HCT116 (cell line): ENCODE results near the gene ELOVL3. TPM values are rescaled to one million over a fixed set of nuclear protein-coding genes. Genes with fewer than 3 reads are reported as not detected.
A peak's percentile ranks its signal among the peaks of the same experiment; 100 is the strongest.

Experiments
- ATAC-seq: fragments of 200-7000 bp; cut with Tn5 transposase; 2 replicates; pipeline ENCODE4 v1.9.1; 2020; ENCODE audit warnings: mild to moderate bottlenecking, moderate library complexity
- BruUV-seq: library from RNA; stranded (reverse); fragments of 400-500 nt; replicated peaks from 2 replicates; lab custom pipeline; 2021; lab: Mats Ljungman, UMichigan
- CTCF ChIA-PET: fragments of 300-600 bp; sonication (Branson Sonifier 250); formaldehyde crosslinking; loops from one replicate; lab custom pipeline; 2021; ENCODE audit warnings: antibody characterized with exemption; lab: Charles Lee
- POLR2A ChIA-PET: fragments of 300-600, 350-600 bp; sonication (Branson Sonifier 250); formaldehyde crosslinking; loops from one replicate; lab custom pipeline; 2021; ENCODE audit warnings: antibody characterized with exemption; lab: Charles Lee
- RAD21 ChIA-PET, 2 experiments: fragments of 300-600 bp; sonication (Branson Sonifier 250); formaldehyde crosslinking; loops; one replicate each; lab custom pipeline; 2023; ENCODE audit warnings: low total read pairs in 2 of 2; ENCODE audit not compliant: uncharacterized antibody in 2 of 2, unreplicated experiment in 2 of 2, low non-redundant PET in 1 of 2; lab: Charles Lee
- DNase-seq: peaks from one replicate; pipeline ENCODE4 v3.0.0-alpha.2; 2010; ENCODE audit warnings: low read depth, low spot score
- H2AFZ ChIP-seq: fragments of 200-600 bp; shearing (Covaris generic), sonication (generic); 2 replicates; pipeline ENCODE4 v1.6.1; 2017; ENCODE audit warnings: low read depth, mixed run types, mixed read lengths, antibody characterized with exemption, low read length; ENCODE audit not compliant: poor library complexity, severe bottlenecking
- H3K27ac ChIP-seq: 2 replicates; pipeline ENCODE4 v1.5.1; 2012; ENCODE audit warnings: low read depth, low read length
- H3K27me3 ChIP-seq: fragments of 200-600 bp; sonication (generic); 2 replicates; pipeline ENCODE4 v1.6.1; 2016; ENCODE audit warnings: mixed run types, low read length, mixed read lengths; ENCODE audit not compliant: insufficient read depth
- H3K36me3 ChIP-seq, 2 experiments: fragments of 200-500 bp in 1 of 2; fragments of 200-600 bp in 1 of 2; sonication (Bioruptor generic) in 1 of 2; sonication (generic) in 1 of 2; 2 replicates each; pipeline versions ENCODE4 v1.5.1 to v1.6.1; 2014 to 2016; ENCODE audit warnings: low read length in 2 of 2, inconsistent platforms in 1 of 2, mixed read lengths in 1 of 2, mixed run types in 1 of 2; ENCODE audit not compliant: insufficient read depth in 2 of 2, control insufficient read depth in 1 of 2
- H3K4me1 ChIP-seq, 2 experiments: fragments of 200-600 bp in 1 of 2; sonication (generic) in 1 of 2; 2 replicates each; pipeline versions ENCODE4 v1.5.1 to v1.6.1; 2012 to 2017; ENCODE audit warnings: low read length in 2 of 2, inconsistent platforms in 1 of 2, mild to moderate bottlenecking in 1 of 2, mixed read lengths in 1 of 2, mixed run types in 1 of 2, moderate library complexity in 1 of 2; ENCODE audit not compliant: insufficient read depth in 2 of 2, control insufficient read depth in 1 of 2
- H3K4me2 ChIP-seq: fragments of 200-600 bp; sonication (generic); 2 replicates; pipeline ENCODE4 v1.6.1; 2017; ENCODE audit warnings: mixed run types, low read length, mixed read lengths
- H3K4me3 ChIP-seq, 2 experiments: fragments of 200-600 bp in 1 of 2; sonication (generic) in 1 of 2; replicated peaks in 1 of 2; 2 replicates each; pipeline ENCODE4 v1.5.1; 2011 to 2016; ENCODE audit warnings: low read length in 2 of 2, control low read depth in 1 of 2, low read depth in 1 of 2, mild to moderate bottlenecking in 1 of 2, mixed read lengths in 1 of 2, mixed run types in 1 of 2
- H3K79me2 ChIP-seq: fragments of 200-600 bp; sonication (generic); 2 replicates; pipeline ENCODE4 v1.6.1; 2017; ENCODE audit warnings: mild to moderate bottlenecking, mixed run types, low read length, moderate library complexity, mixed read lengths; ENCODE audit not compliant: insufficient read depth
- H3K9ac ChIP-seq: fragments of 200-600 bp; sonication (generic); 2 replicates; pipeline ENCODE4 v1.6.1; 2016; ENCODE audit warnings: low read length, mixed read lengths
- H3K9me2 ChIP-seq: fragments of 200-600 bp; sonication (generic), shearing (Covaris generic); 2 replicates; pipeline ENCODE4 v1.6.1; 2017; ENCODE audit warnings: mixed run types, mild to moderate bottlenecking, moderate library complexity; ENCODE audit not compliant: insufficient read depth
- H3K9me3 ChIP-seq, 2 experiments: fragments of 200-500 bp in 1 of 2; fragments of 200-600 bp in 1 of 2; sonication (Bioruptor generic) in 1 of 2; sonication (generic) in 1 of 2; 2 replicates each; pipeline ENCODE4 v1.6.1; 2014 to 2017; ENCODE audit warnings: low read length in 2 of 2, mixed read lengths in 2 of 2, inconsistent platforms in 1 of 2, low read depth in 1 of 2, mild to moderate bottlenecking in 1 of 2, mixed run types in 1 of 2, moderate library complexity in 1 of 2; ENCODE audit not compliant: control insufficient read depth in 1 of 2, insufficient read depth in 1 of 2
- H4K20me1 ChIP-seq: fragments of 200-600 bp; sonication (generic), shearing (Covaris generic); 2 replicates; pipeline ENCODE4 v1.6.1; 2017; ENCODE audit warnings: mixed run types, mild to moderate bottlenecking, moderate library complexity; ENCODE audit not compliant: insufficient read depth
- ATF3 ChIP-seq: IDR thresholded peaks from 2 replicates; pipeline ENCODE4 v1.6.1; 2012
- CEBPB ChIP-seq: IDR thresholded peaks from 2 replicates; pipeline ENCODE4 v1.6.1; 2012; ENCODE audit warnings: low read depth
- EGR1 ChIP-seq: IDR thresholded peaks from 2 replicates; pipeline ENCODE4 v1.6.1; 2012; ENCODE audit warnings: low read depth
- EZH2 ChIP-seq: fragments of 200-600 bp; sonication (generic); IDR thresholded peaks from 2 replicates; pipeline ENCODE4 v1.6.1; 2017; ENCODE audit warnings: antibody characterized with exemption, mixed run types
- JUND ChIP-seq: IDR thresholded peaks from 2 replicates; pipeline ENCODE4 v1.6.1; 2012
- POLR2A ChIP-seq: IDR thresholded peaks from 2 replicates; pipeline ENCODE4 v1.7.0; 2011; ENCODE audit warnings: borderline replicate concordance; ENCODE audit not compliant: insufficient read depth, insufficient read length; ENCODE audit errors: extremely low read depth
- POLR2AphosphoS5 ChIP-seq: IDR thresholded peaks from 2 replicates; pipeline ENCODE4 v1.6.1; 2011; ENCODE audit warnings: mild to moderate bottlenecking, low read depth, low read length, moderate library complexity
- RAD21 ChIP-seq: IDR thresholded peaks from 2 replicates; pipeline ENCODE4 v1.6.1; 2012; ENCODE audit warnings: low read depth, mild to moderate bottlenecking
- SIN3A ChIP-seq: IDR thresholded peaks from 2 replicates; pipeline ENCODE4 v1.6.1; 2012; ENCODE audit warnings: low read depth
- SRF ChIP-seq: IDR thresholded peaks from 2 replicates; pipeline ENCODE4 v1.6.1; 2012; ENCODE audit warnings: low read depth
- TCF7L2 ChIP-seq: IDR thresholded peaks from 2 replicates; pipeline ENCODE4 v1.7.0; 2011; ENCODE audit warnings: borderline replicate concordance, inconsistent platforms; ENCODE audit not compliant: insufficient read depth, insufficient read length; ENCODE audit errors: extremely low read depth
- YY1 ChIP-seq: IDR thresholded peaks from 2 replicates; pipeline ENCODE4 v1.6.1; 2011; ENCODE audit warnings: low read length, low read depth, moderate library complexity, mild to moderate bottlenecking; ENCODE audit not compliant: insufficient replicate concordance; ENCODE audit errors: extremely low read depth
- ZBTB33 ChIP-seq: IDR thresholded peaks from 2 replicates; pipeline ENCODE4 v1.6.1; 2011; ENCODE audit warnings: mild to moderate bottlenecking, low read length, moderate library complexity; ENCODE audit not compliant: insufficient replicate concordance; ENCODE audit errors: extremely low read depth
- ZNF274 ChIP-seq: fragments of 200-500 bp; sonication (Bioruptor generic); IDR thresholded peaks from 2 replicates; pipeline ENCODE4 v1.6.1; 2014; ENCODE audit warnings: mild to moderate bottlenecking, low read depth, low read length, inconsistent platforms
- intact Hi-C: fragments of 100-400 bp; cut with micrococcal nuclease; formaldehyde crosslinking; loops from 2 replicates; pipeline ENCODE4 v1.10.0; 2022
- total RNA-seq: library from RNA; stranded (reverse); gene quantifications from one replicate; pipeline ENCODE4 v1.2.1, GENCODE V29; 2021; ENCODE audit not compliant: unreplicated experiment

ELOVL3 gene
- total RNA-seq, 1 experiment from 2014 or later: 5.5 TPM

- TF ChIP-seq YY1 (peak; percentile 92), ATF3 (no peak)
Measured at GRCh38 chr10:102245082-102245931, 19.2 kb downstream of the ELOVL3 start, which contains the start of gene GBF1 (continued).

- ATAC-seq (no peak), DNase-seq (no peak)
- ChIA-PET POLR2A (interaction anchor here (0.6 to 1.3 kb wide), 8 partner anchors 9 to 946 kb away, joined by 3 to 10 read pairs (median 4); no protein-coding TSS in a partner anchor), CTCF (interaction anchor here (1.1 to 6.6 kb wide), 8 partner anchors 15 to 176 kb away, joined by 3 to 63 read pairs (median 6); no protein-coding TSS in a partner anchor), RAD21 (interaction anchor here in 1 of 2 experiments (1.0 kb wide), 2 partner anchors 14 to 16 kb away, joined by 3 to 4 read pairs; no protein-coding TSS in a partner anchor)
- H3K9ac ChIP-seq: peak overlapping the region; percentile 72
- peaks cover 53% of the 10 kb centered on the region for H3K79me2 ChIP-seq
- peak overlapping the region; percentile 91 for H3K4me2 ChIP-seq
- H3K9me3 ChIP-seq: no peaks in the 10 kb centered on the region
- H3K9me2 ChIP-seq: no peaks in the 10 kb centered on the region
- H3K4me1 ChIP-seq: peaks cover 22 to 52% of the 10 kb centered on the region in 2 experiments
- H3K27me3 ChIP-seq: no peaks in the 10 kb centered on the region
- no TSS peak for BruUV-seq
- H4K20me1 ChIP-seq: peaks cover 11% of the 10 kb centered on the region; the same call in 1 of the 2 replicates
- no peak overlapping the region for H2AFZ ChIP-seq
- peak overlapping the region; percentile 61 for H3K27ac ChIP-seq
- H3K36me3 ChIP-seq: 0 out of 4 replicates have a peak, but pooled peaks cover 0 to 2% of the 10 kb centered on the region in 2 experiments
- intact Hi-C loops: no loop called here
- TF ChIP-seq EZH2: no peak
- TF ChIP-seq POLR2A: no peak
- no peak for TF ChIP-seq YY1
- TF ChIP-seq RAD21: no peak
- no peak for TF ChIP-seq CEBPB
- TF ChIP-seq POLR2AphosphoS5: no peak
- no peak for TF ChIP-seq SRF
- TF ChIP-seq JUND: no peak
- TF ChIP-seq SIN3A: no peak
- no peak for TF ChIP-seq ZNF274
- TF ChIP-seq ZBTB33: no peak
- no peak for TF ChIP-seq EGR1
- TF ChIP-seq TCF7L2: no peak
- H3K4me3 ChIP-seq: peak overlapping the region; percentile 91 to 95
Measured at GRCh38 chr10:102245932-102246251, 19.8 kb downstream of the ELOVL3 start.
